ENCODE results near the gene KAZN.

DNA sequence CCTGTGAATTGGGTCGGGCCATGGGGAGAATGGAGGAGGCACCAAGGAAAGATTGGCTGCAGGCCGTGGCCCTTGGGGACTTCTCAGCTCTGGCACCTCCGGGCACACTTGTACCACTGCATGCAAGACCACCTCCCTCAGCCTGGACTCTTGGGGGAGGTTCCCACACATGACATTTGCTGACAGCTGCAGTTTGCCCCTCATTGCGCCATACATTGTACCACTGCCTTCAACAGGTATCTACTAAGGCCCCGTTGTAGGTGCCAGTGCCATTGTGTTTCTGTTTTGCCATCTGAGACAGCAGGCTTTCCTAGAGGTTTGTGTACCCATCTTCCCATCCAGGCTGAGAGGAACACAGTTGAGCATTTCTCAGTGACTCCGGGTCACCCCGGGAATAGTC is 395.7 kb downstream of the KAZN start:
- TF ChIP-seq, protein P1, sequence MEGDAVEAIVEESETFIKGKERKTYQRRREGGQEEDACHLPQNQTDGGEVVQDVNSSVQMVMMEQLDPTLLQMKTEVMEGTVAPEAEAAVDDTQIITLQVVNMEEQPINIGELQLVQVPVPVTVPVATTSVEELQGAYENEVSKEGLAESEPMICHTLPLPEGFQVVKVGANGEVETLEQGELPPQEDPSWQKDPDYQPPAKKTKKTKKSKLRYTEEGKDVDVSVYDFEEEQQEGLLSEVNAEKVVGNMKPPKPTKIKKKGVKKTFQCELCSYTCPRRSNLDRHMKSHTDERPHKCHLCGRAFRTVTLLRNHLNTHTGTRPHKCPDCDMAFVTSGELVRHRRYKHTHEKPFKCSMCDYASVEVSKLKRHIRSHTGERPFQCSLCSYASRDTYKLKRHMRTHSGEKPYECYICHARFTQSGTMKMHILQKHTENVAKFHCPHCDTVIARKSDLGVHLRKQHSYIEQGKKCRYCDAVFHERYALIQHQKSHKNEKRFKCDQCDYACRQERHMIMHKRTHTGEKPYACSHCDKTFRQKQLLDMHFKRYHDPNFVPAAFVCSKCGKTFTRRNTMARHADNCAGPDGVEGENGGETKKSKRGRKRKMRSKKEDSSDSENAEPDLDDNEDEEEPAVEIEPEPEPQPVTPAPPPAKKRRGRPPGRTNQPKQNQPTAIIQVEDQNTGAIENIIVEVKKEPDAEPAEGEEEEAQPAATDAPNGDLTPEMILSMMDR (IDR thresholded peaks at IDR 0.05), result no peak
- TF ChIP-seq POLR2A (IDR thresholded peaks at IDR 0.05), result no peak
